ENCODE results near the gene ANO4. TPM values are rescaled to one million over a fixed set of nuclear protein-coding genes. Genes with fewer than 3 reads are reported as not detected.

The ANO4 gene
- total RNA-seq, 1 experiment from 2014 or later, result 5.7 TPM

- Histone ChIP-seq H3K79me1 (ENCODE audit: insufficient read depth, low read depth, low read length, poor library complexity, severe bottlenecking) (no peaks in the 10 kb centered on the region), H3K23me2 (ENCODE audit: insufficient read length, low read depth, low read length, poor library complexity, severe bottlenecking) (no peaks in the 10 kb centered on the region), H3K18ac (ENCODE audit: insufficient read length, low read depth, low read length) (no peak overlapping the region), H2AK5ac (ENCODE audit: insufficient read length, low read length) (no peak overlapping the region), H4K91ac (ENCODE audit: insufficient read length, low read depth, low read length) (no peak overlapping the region), H2BK5ac (ENCODE audit: insufficient read length, low read length) (no peak overlapping the region), H2AFZ (ENCODE audit: low read length) (no peak overlapping the region), H3K23ac (ENCODE audit: insufficient read length, low read depth, low read length) (no peak overlapping the region), H3K79me2 (ENCODE audit: insufficient read depth, low read length) (no peaks in the 10 kb centered on the region), H3K9ac (ENCODE audit: extremely low read depth, insufficient read length, low read length) (no peak overlapping the region), H3T11ph (ENCODE audit: low read length) (no peak overlapping the region), H4K8ac (replicated peaks; ENCODE audit: insufficient read length, low read depth, low read length) (no peak overlapping the region), H2BK15ac (ENCODE audit: low read depth, low read length) (no peak overlapping the region), H4K20me1 (ENCODE audit: control insufficient read depth, insufficient read depth, insufficient read length) (no peaks in the 10 kb centered on the region), H3K9me3 (ENCODE audit: control insufficient read depth, low read depth, low read length) (no peaks in the 10 kb centered on the region), H3K4me1 (ENCODE audit: insufficient read depth, low read length) (no peaks in the 10 kb centered on the region), H2BK120ac (ENCODE audit: low read depth, low read length, poor library complexity, severe bottlenecking) (no peak overlapping the region), H4K5ac (ENCODE audit: insufficient read length, low read depth, low read length) (no peak overlapping the region), H2BK12ac (ENCODE audit: insufficient read length, low read depth, low read length) (no peak overlapping the region), H2BK20ac (ENCODE audit: low read depth, low read length, poor library complexity, severe bottlenecking) (no peak overlapping the region), H3K4me2 (ENCODE audit: insufficient read depth, insufficient read length, low read length) (no peak overlapping the region), H3K14ac (ENCODE audit: insufficient read depth, low read length) (no peak overlapping the region), H3K27ac (ENCODE audit: insufficient read length, low read depth, low read length) (no peak overlapping the region), H3K56ac (ENCODE audit: insufficient read length, low read depth, low read length) (no peak overlapping the region), H3K4ac (ENCODE audit: low read depth, low read length) (no peak overlapping the region), H3K27me3 (ENCODE audit: insufficient read depth, low read length) (no peaks in the 10 kb centered on the region)
- Mint-ChIP-seq H3K27me3 (ENCODE audit: low read depth) (no peaks in the 10 kb centered on the region), H3K4me1 (peaks cover 6 to 11% of the 10 kb centered on the region in 2 experiments), H3K36me3 (ENCODE audit: insufficient read depth in 1 of 3, low read depth in 3 of 3) (no peaks in the 10 kb centered on the region; a peak in 3 of 7 replicates), H3K9me3 (no peaks in the 10 kb centered on the region), H3K4me3 (no peak overlapping the region), H3K27ac (no peak overlapping the region)
- TF ChIP-seq CTCF (conservative IDR thresholded peaks at IDR 0.05), result no peak
- WGBS (ENCODE audit: extremely low coverage, insufficient read length, low lambda C conversion rate), result no CpG with 5 or more reads among the region's 1 CpG
- DNase-seq, result no peak
Measured at GRCh38 chr12:100935929-100936328, 141.4 kb downstream of the ANO4 start.
